GOT3 (cell line): ENCODE measurements around the gene MOB1B.
A peak's percentile ranks its signal among the peaks of the same experiment; 100 is the strongest.
"Not testable (repeated sequence)": the region's sequence is repeated elsewhere in the genome, so short reads cannot be mapped to it uniquely, and the experiment has no call there.

Experiments
- DNase-seq: peaks from one replicate; lab custom pipeline; 2025; ENCODE audit warnings: mixed read lengths; lab: John Stamatoyannopoulos, UW

MOB1B gene

GRCh38 chr4:70956549-70957210 lies 54.5 kb downstream of the MOB1B start:
- no peak for DNase-seq

DNA sequence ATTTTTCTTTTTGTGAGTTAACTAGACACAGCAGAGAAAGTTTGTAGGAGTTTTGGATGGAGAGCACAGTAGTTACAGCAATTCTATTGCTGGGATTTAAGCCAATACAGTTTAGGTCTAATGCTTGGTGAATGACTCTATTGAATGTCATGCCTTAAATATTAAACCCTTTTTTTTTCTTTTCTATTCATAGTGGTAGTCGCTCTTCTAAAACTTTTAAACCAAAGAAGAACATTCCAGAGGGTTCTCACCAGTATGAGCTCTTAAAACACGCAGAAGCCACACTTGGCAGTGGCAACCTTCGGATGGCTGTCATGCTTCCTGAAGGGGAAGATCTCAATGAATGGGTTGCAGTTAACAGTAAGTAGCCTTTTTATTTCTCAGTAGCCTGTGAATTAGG lies 56.5 kb downstream of the MOB1B start:
- DNase-seq = no peak

DNA sequence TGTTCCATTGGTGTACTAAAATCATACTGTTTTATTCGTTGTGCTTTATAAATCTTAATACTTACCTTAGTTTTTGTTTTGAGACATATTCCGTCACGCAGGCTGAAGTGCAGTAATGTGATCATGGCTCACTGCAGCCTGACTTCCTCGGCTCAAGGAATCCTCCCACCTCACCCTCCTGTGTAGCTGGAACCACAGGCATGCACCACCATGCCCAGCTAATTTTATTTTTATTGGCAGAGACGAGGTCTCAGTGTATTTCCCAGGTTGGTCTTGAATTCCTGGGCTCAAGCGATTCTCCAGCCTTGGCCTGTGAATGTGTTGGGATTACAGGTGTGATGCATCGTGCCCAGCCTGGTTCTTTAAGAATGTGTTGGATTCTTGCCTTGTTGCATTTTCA lies 66.9 kb downstream of the MOB1B start:
- DNase-seq = no peak

DNA sequence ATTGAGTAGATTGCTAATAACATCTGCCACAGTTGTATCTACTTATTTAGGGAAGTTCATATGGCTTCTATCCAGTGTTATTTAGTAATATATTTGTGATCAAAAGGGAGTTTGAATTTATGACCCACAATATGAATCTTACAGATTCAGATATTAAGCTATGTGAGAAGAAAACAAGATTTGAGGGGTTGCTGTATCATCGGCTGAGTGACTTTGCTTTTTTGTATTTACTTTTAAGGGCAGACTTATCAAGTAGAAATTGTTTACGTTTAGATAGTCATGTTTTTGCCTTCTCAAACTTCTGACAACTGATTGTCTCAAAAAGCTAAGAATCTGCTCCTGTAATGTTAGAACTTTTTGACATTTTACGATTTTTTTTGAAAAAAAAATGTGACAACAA lies 74.1 kb downstream of the MOB1B start:
- DNase-seq = no peak

GRCh38 chr4:70979445-70980008 lies 77.4 kb downstream of the MOB1B start:
- DNase-seq = no peak

GRCh38 chr4:70980196-70980595 lies 78.0 kb downstream of the MOB1B start:
- DNase-seq = no peak

- DNase-seq = no peak
These were observed 81.9 kb downstream of the MOB1B start for GRCh38 chr4:70984106-70984505.

DNA sequence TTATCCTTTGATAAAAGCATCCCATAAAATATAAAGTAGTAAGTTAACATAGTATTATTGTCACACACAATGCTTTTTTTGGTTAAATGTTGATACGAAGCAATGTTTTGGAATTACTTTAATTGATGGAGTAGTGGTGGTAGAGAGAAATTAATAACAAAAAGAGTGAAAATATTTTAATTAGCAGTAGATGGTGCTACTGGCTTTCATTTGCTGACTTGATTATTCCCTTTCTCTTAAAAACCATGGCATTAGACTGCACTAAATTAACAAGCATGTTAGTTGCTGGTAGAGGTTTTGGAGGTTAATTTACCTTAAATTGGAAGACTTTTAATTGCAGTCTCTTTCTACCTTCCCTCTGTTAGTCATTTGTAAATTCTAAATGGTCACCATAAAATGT lies 82.4 kb downstream of the MOB1B start:
- no peak for DNase-seq

DNA sequence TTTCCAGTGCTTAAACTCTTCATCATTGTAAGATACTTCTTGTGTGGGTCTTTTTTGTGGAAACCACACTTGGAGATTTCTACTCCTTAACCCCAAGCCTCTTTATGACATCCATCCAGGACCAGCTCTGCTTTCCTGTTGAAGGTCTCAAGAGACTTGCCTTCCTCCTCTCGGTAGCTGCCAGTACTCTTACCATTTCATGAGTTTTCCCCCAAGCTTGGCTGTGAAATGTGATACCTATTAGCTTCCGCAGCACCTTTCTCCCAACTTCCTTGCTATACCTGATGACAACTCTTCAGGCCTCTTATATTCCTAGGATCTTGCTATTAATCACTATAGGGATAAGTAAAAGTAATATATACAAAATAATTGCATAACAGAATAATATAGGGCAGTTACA lies 89.4 kb downstream of the MOB1B start:
- DNase-seq = no peak

DNA sequence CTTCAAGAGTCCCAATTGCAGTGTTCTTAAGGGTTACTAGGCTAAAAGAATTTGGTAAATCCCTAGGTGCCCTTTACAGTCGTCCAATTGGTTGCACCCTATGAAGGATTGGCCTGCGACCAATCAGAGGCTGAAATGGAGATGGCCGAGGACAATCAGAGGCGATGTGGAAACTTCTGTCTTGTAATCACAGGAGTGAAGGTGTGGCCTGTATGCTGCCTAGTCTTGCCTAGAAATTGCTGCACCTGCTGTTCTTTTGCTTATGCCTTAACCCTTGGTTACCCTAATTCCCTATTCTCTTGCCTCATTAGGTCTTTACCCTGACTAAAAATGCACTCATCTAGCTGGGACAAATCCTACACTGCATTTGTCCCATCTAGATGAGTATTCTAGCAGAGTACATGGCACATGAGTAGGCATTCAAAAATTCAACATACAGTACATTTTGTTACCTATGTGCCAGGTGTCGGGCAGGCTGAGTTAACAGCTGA lies 90.3 kb downstream of the MOB1B start:
- no peak for DNase-seq

- peak; percentile 66 for DNase-seq
These were observed 91.3 kb downstream of the MOB1B start, which contains the start of gene DCK for GRCh38 chr4:70993181-70994068. TSS of gene DCK (plus strand) at chr4:70993649. CDS start at chr4:70993836, 187 bp downstream.

- no peak for DNase-seq
These were observed 91.8 kb downstream of the MOB1B start for GRCh38 chr4:70994069-70994366.

DNA sequence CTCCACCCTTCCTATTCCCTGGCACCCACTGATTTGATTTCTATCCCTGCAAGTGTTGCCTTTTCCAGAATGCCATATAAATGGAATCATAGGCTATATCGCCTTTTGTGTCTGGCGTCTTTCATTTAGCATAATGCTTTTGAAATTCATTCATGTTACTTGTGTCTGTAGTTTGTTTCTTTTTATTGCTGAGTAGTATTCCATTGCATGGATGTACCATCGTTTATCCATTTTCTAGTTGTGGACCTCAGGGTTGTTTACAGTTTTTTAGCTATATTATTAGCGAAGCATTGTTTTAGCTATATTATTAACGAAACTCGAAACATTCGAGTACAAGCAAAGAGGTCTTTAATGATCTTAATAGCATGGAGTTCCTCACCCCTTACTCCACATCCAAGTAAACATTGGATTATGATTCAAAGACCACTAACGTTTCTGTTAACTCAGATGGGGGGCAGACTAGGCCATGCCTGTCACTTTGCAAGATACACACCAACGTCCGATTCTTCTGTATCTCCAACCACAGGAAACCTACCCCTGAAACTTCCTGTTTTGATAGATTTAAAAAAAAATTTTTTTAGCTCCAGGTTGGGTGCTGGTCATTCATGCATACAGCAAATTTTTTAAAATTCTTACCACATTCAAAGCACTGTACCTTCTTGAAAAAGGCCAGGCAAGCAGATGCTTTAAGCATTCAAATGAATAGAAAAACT lies 92.4 kb downstream of the MOB1B start:
- no peak for DNase-seq

- no peak for DNase-seq
These were observed 93.8 kb downstream of the MOB1B start for GRCh38 chr4:70996018-70996360.

DNA sequence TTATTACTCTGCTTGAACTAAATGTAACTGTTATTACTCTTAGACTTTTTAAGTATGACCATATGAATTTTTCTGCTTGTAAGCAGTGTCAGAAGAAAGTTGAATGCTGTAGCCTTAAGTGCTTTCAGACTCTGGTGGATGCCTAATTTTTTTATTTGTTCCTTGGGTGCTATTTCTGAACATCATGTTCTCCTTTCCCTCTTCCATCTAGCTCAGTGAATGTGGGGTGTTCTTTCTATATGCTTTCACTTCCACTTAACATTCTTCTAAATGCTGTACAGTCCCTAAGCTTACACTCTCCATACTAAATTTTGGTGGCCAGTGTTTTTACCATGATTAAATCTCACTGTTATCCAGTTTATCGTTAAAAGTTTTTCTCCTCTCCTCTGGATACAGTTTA lies 94.9 kb downstream of the MOB1B start:
- DNase-seq = no peak

GRCh38 chr4:70997546-70997945 lies 95.4 kb downstream of the MOB1B start:
- no peak for DNase-seq

- DNase-seq = not testable (repeated sequence)
These were observed 97.5 kb downstream of the MOB1B start for GRCh38 chr4:70999639-71000038.

- DNase-seq = not testable (repeated sequence)
These were observed 99.2 kb downstream of the MOB1B start for GRCh38 chr4:71001363-71001762.

DNA sequence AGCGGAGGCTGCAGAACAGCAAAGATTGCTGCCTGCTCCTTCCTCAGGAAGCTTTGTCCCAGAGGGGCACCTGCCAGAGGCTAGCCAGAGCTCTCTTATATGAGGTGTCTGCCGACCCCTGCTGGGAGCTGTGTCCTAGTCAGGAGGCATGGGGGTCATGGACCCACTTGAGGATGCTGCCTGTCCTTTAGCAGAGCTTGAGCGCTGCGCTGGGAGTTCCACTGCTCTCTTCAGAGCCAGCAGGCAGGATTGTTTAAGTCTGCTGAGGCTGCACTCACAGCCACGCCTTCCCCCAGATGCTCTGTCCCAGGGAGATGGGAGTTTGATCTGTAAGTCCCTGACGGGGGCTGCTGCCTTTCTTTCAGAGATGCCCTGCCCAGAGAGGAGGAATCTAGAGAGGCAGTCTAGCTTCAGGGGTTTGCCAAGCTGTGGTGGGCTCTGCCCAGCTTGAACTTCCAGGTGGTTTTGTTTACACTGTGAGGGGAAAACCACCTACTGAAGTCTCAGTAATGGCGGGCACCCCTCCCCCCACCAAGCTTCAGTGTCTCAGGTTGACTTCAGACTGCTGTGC lies 102.2 kb downstream of the MOB1B start:
- no peak for DNase-seq

DNA sequence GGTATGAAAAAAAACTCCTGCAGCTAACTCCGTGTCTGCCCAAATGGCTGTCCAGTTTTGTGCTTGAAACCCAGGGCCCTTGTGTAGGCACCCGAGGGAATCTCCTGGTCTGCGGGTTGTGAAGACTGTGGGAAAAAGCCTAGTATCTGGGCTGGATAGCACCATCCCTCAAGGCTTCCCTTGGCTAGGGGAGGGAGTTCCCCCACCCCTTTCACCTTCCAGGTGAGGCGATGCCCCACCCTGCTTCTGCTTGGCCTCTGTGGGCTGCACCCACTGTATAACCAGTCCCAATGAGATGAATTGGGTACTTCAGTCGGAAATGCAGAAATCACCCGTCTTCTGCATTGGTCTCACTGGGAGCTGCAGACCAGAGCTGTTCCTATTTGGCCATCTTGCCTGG lies 102.9 kb downstream of the MOB1B start:
- not testable (repeated sequence) for DNase-seq

- DNase-seq = no peak
These were observed 104.2 kb downstream of the MOB1B start for GRCh38 chr4:71006203-71006907.
